GM23338 (cell line): Measurements from ENCODE around the gene NOC3L. TPM values are rescaled to one million over a fixed set of nuclear protein-coding genes. Genes with fewer than 3 reads are reported as not detected.

Source experiments
- ATAC-seq: fragments of 200-7000 bp; cut with Tn5 transposase; 3 replicates; pipeline ENCODE4 v1.9.1; 2020
- DNase-seq: peaks from one replicate; pipeline ENCODE4 v3.0.0-alpha.2; 2015; ENCODE audit warnings: low spot score
- H2AFZ ChIP-seq: fragments of 200-600 bp; sonication (generic); 2 replicates; pipeline ENCODE4 v1.8.0; 2016; ENCODE audit warnings: antibody characterized with exemption, mild to moderate bottlenecking, moderate library complexity
- H3F3A ChIP-seq: fragments of 200-600 bp; sonication (generic); replicated peaks from 2 replicates; pipeline ENCODE4 v1.8.0; 2017; ENCODE audit warnings: antibody characterized with exemption, mixed run types, low read depth
- H3K27ac ChIP-seq: fragments of 200-600 bp; sonication (generic); 2 replicates; pipeline ENCODE4 v1.6.1; 2016; ENCODE audit warnings: low read depth
- H3K27me3 ChIP-seq: fragments of 200-600 bp; sonication (generic); 2 replicates; pipeline ENCODE4 v1.8.0; 2016; ENCODE audit warnings: mild to moderate bottlenecking, mixed run types, moderate library complexity; ENCODE audit not compliant: insufficient read depth
- H3K36me3 ChIP-seq: fragments of 200-600 bp; sonication (generic); 2 replicates; pipeline ENCODE4 v1.8.0; 2016; ENCODE audit warnings: mild to moderate bottlenecking; ENCODE audit not compliant: insufficient read depth
- H3K4me1 ChIP-seq: fragments of 200-600 bp; sonication (generic); 2 replicates; pipeline ENCODE4 v1.8.0; 2016; ENCODE audit warnings: mild to moderate bottlenecking, moderate library complexity; ENCODE audit not compliant: insufficient read depth
- H3K4me2 ChIP-seq: fragments of 200-600 bp; sonication (generic); 2 replicates; pipeline ENCODE4 v1.7.1; 2017; ENCODE audit warnings: mixed run types
- H3K4me3 ChIP-seq: fragments of 200-600 bp; sonication (generic); 2 replicates; pipeline ENCODE4 v1.6.1; 2016; ENCODE audit warnings: mixed run types
- H3K79me2 ChIP-seq: fragments of 200-600 bp; sonication (generic); replicated peaks from 2 replicates; pipeline ENCODE4 v1.8.0; 2017; ENCODE audit warnings: mild to moderate bottlenecking; ENCODE audit not compliant: insufficient read depth
- H3K9me2 ChIP-seq: fragments of 200-600 bp; sonication (generic); 2 replicates; pipeline ENCODE4 v1.8.0; 2017; ENCODE audit not compliant: insufficient read depth
- H4K20me1 ChIP-seq: fragments of 200-600 bp; sonication (generic); replicated peaks from 2 replicates; pipeline ENCODE4 v1.8.0; 2017; ENCODE audit warnings: mild to moderate bottlenecking; ENCODE audit not compliant: insufficient read depth
- H3K27ac Mint-ChIP-seq: 2 replicates; pipeline ENCODE4 v1.8.0; 2020; ENCODE audit warnings: inconsistent platforms, mild to moderate bottlenecking, moderate library complexity, mixed read lengths
- H3K27me3 Mint-ChIP-seq: 3 replicates; pipeline ENCODE4 v1.8.0; 2022; ENCODE audit warnings: low read depth, mild to moderate bottlenecking, moderate library complexity, mixed read lengths, inconsistent platforms; ENCODE audit not compliant: insufficient read depth, poor library complexity
- H3K36me3 Mint-ChIP-seq: 3 replicates; pipeline ENCODE4 v1.8.0; 2021; ENCODE audit warnings: low read depth, mild to moderate bottlenecking, inconsistent platforms, moderate library complexity, mixed read lengths
- H3K4me1 Mint-ChIP-seq: 3 replicates; pipeline ENCODE4 v1.8.0; 2020; ENCODE audit warnings: mild to moderate bottlenecking, inconsistent platforms, mixed read lengths
- H3K4me3 Mint-ChIP-seq: 3 replicates; pipeline ENCODE4 v1.8.0; 2021; ENCODE audit warnings: moderate library complexity, mild to moderate bottlenecking, inconsistent platforms, mixed read lengths
- H3K9me3 Mint-ChIP-seq: 3 replicates; pipeline ENCODE4 v1.8.0; 2020; ENCODE audit warnings: moderate library complexity, mild to moderate bottlenecking, inconsistent platforms, mixed read lengths
- CREB1 ChIP-seq: fragments of 250-450 bp; sonication (Bioruptor Pico); IDR thresholded peaks from 2 replicates; pipeline ENCODE4 v1.5.0; 2020; ENCODE audit warnings: low read depth, mild to moderate bottlenecking, moderate library complexity
- CTCF ChIP-seq, 2 experiments: fragments of 200-600 bp in 1 of 2; sonication (generic) in 1 of 2; conservative IDR thresholded peaks; 2 replicates each; pipeline versions ENCODE4 v1.5.1 to v1.6.1; 2016 to 2017; ENCODE audit warnings: antibody characterized with exemption in 2 of 2, low read depth in 2 of 2, mild to moderate bottlenecking in 2 of 2, moderate library complexity in 1 of 2
- ETS1 ChIP-seq: IDR thresholded peaks from 2 replicates; pipeline ENCODE4 v1.6.1; 2016; ENCODE audit warnings: antibody characterized with exemption
- EZH2 ChIP-seq: fragments of 200-600 bp; sonication (generic); IDR thresholded peaks from one replicate; pipeline ENCODE4 v1.8.0; 2017; ENCODE audit warnings: antibody characterized with exemption, mild to moderate bottlenecking, low read depth; ENCODE audit not compliant: unreplicated experiment
- EZH2phosphoT487 ChIP-seq: fragments of 200-600 bp; sonication (generic); IDR thresholded peaks from one replicate; pipeline ENCODE4 v1.8.1; 2018; ENCODE audit warnings: antibody characterized with exemption; ENCODE audit not compliant: unreplicated experiment
- JUNB ChIP-seq: IDR thresholded peaks from one replicate; pipeline ENCODE4 v1.6.1; 2016; ENCODE audit warnings: antibody characterized with exemption; ENCODE audit not compliant: unreplicated experiment
- NANOG ChIP-seq: IDR thresholded peaks from 2 replicates; pipeline ENCODE4 v1.6.1; 2016; ENCODE audit warnings: antibody characterized with exemption, borderline replicate concordance
- REST ChIP-seq: IDR thresholded peaks from one replicate; pipeline ENCODE4 v1.6.1; 2018; ENCODE audit warnings: antibody characterized with exemption; ENCODE audit not compliant: unreplicated experiment
- STAT1 ChIP-seq: IDR thresholded peaks from one replicate; pipeline ENCODE4 v1.6.1; 2016; ENCODE audit warnings: antibody characterized with exemption; ENCODE audit not compliant: unreplicated experiment
- ZNF331 ChIP-seq: fragments of 250-450 bp; sonication (Bioruptor Pico); IDR thresholded peaks from 2 replicates; pipeline ENCODE4 v1.5.0; 2020; ENCODE audit warnings: low read depth, mild to moderate bottlenecking, moderate library complexity
- polyA plus RNA-seq: library from polyadenylated mRNA; unstranded; fragments of >200 nt; fragmentation: Nextera tagmentation; extraction: Ambion mirVana; gene quantifications from 2 replicates; pipeline ENCODE4 v1.2.1, GENCODE V29; 2016
- total RNA-seq: library from RNA; depleted of rRNA; stranded (reverse); fragments of >200 nt; shearing (Covaris generic); gene quantifications from 2 replicates; pipeline ENCODE4 v1.2.3, GENCODE V29; 2014

The NOC3L gene
- total and polyA plus RNA-seq, 2 experiments from 2014 or later = 43.1 to 62.1 TPM

- TF ChIP-seq REST (no peak), CREB1 (CRISPR knock-in tag) (no peak), NANOG (no peak)
Measured at GRCh38 chr10:94366382-94366781, 3.6 kb upstream of the NOC3L start (continued).

GRCh38 chr10:94364482-94364881 is 1.7 kb upstream of the NOC3L start:
- H3K9me2 ChIP-seq = 0 out of 2 replicates have a peak, but pooled peaks cover 4% of the 10 kb centered on the region
- peaks cover 4% of the 10 kb centered on the region; the same call in 1 of the 2 replicates for H3K4me1 ChIP-seq
- no peak overlapping the region for H3K4me2 ChIP-seq
- H2AFZ ChIP-seq = peak overlapping the region; percentile 32; the same call in 1 of the 2 replicates
- Mint-ChIP-seq H3K4me1 (no peaks in the 10 kb centered on the region), H3K27ac (no peak overlapping the region), H3K36me3 (peaks cover 13% of the 10 kb centered on the region), H3K4me3 (no peak overlapping the region; the same call in 2 of the 3 replicates), H3K27me3 (peaks cover 16% of the 10 kb centered on the region), H3K9me3 (peaks cover 3% of the 10 kb centered on the region; the same call in 2 of the 3 replicates)
- ATAC-seq = no peak
- peaks cover 31% of the 10 kb centered on the region for H3K79me2 ChIP-seq
- H3F3A ChIP-seq = no peaks in the 10 kb centered on the region
- H3K4me3 ChIP-seq = no peak overlapping the region
- no peak overlapping the region for H3K27ac ChIP-seq
- DNase-seq = no peak
- peaks cover 5% of the 10 kb centered on the region for H4K20me1 ChIP-seq
- peaks cover 32% of the 10 kb centered on the region for H3K27me3 ChIP-seq
- peaks cover 9% of the 10 kb centered on the region; the same call in 1 of the 2 replicates for H3K36me3 ChIP-seq
- TF ChIP-seq CREB1 (CRISPR knock-in tag) = no peak
- no peak for TF ChIP-seq REST
- TF ChIP-seq NANOG = no peak
- TF ChIP-seq ZNF331 (CRISPR knock-in tag) = no peak
- no peak for TF ChIP-seq STAT1
- no peak for TF ChIP-seq EZH2phosphoT487
- TF ChIP-seq CTCF (conservative IDR thresholded peaks at IDR 0.05; ENCODE audit: low read depth in 2 of 2) = no peak
- TF ChIP-seq EZH2 = no peak
- TF ChIP-seq JUNB = no peak
- no peak for TF ChIP-seq ETS1
